NCI-H510A treated with DMSO at 0.1 percent for 48 hours (cell line): ENCODE measurements around the gene TM4SF20.
"Not testable (repeated sequence)": the region's sequence is repeated elsewhere in the genome, so short reads cannot be mapped to it uniquely, and the experiment has no call there.

ENCODE experiments used
- DNase-seq: peaks from one replicate; lab custom pipeline; 2025; lab: John Stamatoyannopoulos, UW

The TM4SF20 gene

GRCh38 chr2:227366769-227367426 is 12.2 kb downstream of the TM4SF20 start:
- DNase-seq: no peak

- DNase-seq: no peak
These were observed 13.3 kb downstream of the TM4SF20 start for GRCh38 chr2:227365833-227366232.

GRCh38 chr2:227364585-227365263 is 14.4 kb downstream of the TM4SF20 start:
- not testable (repeated sequence) for DNase-seq

GRCh38 chr2:227363756-227364155 is 15.3 kb downstream of the TM4SF20 start:
- no peak for DNase-seq

- DNase-seq: no peak
These were observed 18.8 kb downstream of the TM4SF20 start for GRCh38 chr2:227360351-227360750.

GRCh38 chr2:227351639-227352038 is 27.5 kb downstream of the TM4SF20 start:
- DNase-seq: no peak

GRCh38 chr2:227349989-227350612 is 29.0 kb downstream of the TM4SF20 start:
- no peak for DNase-seq

GRCh38 chr2:227348324-227348723 is 30.8 kb downstream of the TM4SF20 start:
- no peak for DNase-seq

- no peak for DNase-seq
These were observed 32.0 kb downstream of the TM4SF20 start for GRCh38 chr2:227347117-227347516.

GRCh38 chr2:227344231-227344630 is 34.9 kb downstream of the TM4SF20 start:
- DNase-seq: peak; percentile 37

- no peak for DNase-seq
These were observed 37.6 kb downstream of the TM4SF20 start for GRCh38 chr2:227341553-227341952.

GRCh38 chr2:227340106-227340505 is 39.0 kb downstream of the TM4SF20 start:
- no peak for DNase-seq

- DNase-seq: no peak
These were observed 40.0 kb downstream of the TM4SF20 start for GRCh38 chr2:227339098-227339599.

- DNase-seq: no peak
These were observed 41.7 kb downstream of the TM4SF20 start for GRCh38 chr2:227337442-227337841.

GRCh38 chr2:227335713-227336112 is 43.4 kb downstream of the TM4SF20 start:
- no peak for DNase-seq

- no peak for DNase-seq
These were observed 52.3 kb downstream of the TM4SF20 start for GRCh38 chr2:227326783-227327182.

- peak; percentile 50 for DNase-seq
These were observed 53.3 kb downstream of the TM4SF20 start for GRCh38 chr2:227325839-227326195.

GRCh38 chr2:227324995-227325838 is 53.9 kb downstream of the TM4SF20 start, which contains the start of gene MFF:
TSS of gene MFF (plus strand) at chr2:227325251. CDS start at chr2:227330666, 5,415 bp downstream.
- peak; percentile 97 for DNase-seq

- DNase-seq: peak; percentile 89
These were observed 54.5 kb downstream of the TM4SF20 start for GRCh38 chr2:227324642-227324994.

GRCh38 chr2:227323818-227324217 is 55.3 kb downstream of the TM4SF20 start:
- DNase-seq: no peak

- no peak for DNase-seq
These were observed 56.4 kb downstream of the TM4SF20 start for GRCh38 chr2:227322530-227323205.
